Stimulated activated CD4-positive, alpha-beta T cell treated with anti-CD3 and anti-CD28 coated beads, TNF-alpha, amount 100 ng/mL, for 24 hours (primary cell): ENCODE results near the gene MUSTN1.

Experiments used
- DNase-seq, 3 experiments: peaks; one replicate each; pipeline ENCODE4 v3.0.0-alpha.2; 2020; ENCODE audit warnings: low read depth in 3 of 3

Gene MUSTN1

DNA sequence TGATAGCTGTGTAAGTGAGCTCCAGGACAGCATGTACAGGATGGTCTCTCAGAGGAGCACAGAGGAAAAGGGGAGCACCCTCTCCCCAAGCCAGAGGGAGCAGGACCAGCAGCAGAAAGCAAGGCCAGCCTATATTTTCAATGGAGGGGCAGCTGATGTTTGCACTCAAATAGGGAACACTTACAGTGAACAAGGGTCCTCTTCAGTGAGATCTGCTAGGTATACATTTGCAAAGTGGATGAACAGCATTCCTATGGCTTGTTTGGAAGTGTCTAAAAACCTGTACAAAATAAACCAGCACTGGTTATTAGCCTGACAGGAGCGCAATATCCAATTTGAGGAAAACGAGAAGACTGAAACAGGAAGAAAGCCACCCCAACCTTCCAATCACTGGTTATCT lies 17.6 kb upstream of the MUSTN1 start:
- DNase-seq: no peak

DNA sequence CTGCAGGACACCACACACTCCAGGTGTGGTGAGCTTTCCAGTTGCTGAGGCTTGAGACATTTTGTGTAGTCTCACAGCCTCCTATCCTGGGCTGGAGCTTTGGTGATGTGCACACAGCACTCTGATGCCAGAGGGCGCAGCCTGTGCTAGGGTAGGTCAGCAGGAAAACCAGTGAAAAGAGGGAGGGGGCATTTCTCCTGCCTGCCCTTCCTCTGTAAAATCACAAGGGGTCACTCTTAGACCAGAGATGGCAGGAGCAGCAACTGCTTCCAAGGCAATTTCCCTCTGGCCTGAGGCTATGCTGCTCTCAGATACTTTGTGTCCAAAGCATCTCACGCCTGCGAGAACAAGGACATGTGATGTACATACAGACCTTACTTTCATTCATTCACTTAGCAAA lies 16.5 kb upstream of the MUSTN1 start:
- DNase-seq: no peak

DNA sequence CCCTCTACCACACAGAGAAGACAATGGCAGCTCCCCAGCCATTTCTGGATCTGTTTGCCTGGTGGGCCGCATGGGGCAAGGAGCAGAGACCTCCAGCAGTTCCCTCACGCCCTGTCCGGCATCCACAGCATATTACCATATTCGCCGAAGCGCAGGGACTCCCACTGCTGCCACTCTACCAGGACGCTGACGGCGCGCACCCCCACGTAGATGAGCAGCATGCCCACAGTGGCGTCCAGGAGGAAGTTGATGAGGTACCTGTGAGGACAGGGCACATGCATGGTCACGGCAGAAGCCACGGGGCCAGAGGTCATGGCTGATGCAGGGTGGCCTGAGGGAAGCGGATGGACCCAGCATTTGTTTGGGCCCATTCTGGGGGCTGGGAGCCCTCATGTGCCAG lies 14.8 kb upstream of the MUSTN1 start:
- no peak for DNase-seq

DNA sequence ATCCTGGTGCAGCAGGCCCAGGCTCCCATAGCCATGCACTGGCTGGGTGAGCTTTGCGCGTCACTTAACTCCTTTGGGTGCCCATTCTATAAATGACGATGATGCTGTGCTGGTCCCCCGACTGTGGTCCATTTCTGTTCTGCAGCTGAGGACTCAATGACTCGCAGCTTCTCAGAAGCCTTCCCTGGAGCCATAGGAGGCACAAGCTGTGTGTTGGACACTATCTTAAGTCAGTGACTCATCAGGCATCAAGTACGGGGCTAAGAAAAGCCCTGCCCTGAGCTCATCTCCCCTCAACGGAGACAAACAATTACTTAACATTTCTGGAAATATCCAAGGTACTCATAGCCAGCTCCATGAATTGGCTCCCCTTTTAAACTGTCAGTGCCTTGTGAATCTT lies 13.8 kb upstream of the MUSTN1 start:
- no peak for DNase-seq

DNA sequence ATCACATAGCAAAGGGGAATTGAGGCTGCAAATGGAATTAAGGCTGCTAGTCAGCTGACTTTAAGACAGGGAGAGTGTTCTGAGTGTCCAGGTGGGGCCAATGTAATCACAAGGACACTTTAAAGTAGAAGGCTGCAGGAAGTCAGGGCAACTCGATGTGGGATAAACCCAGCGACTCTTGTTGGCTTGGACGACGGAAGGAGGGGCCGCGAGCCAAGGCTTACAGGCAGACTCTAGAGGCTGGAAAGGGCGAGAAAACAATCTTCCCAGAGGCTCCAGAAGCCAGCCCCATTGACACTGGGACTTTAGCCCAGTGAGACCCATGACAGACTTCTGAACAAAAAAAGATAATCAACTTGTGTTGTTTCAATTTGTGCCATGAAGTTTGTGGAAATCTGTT lies 12.9 kb upstream of the MUSTN1 start:
- DNase-seq: no peak

DNA sequence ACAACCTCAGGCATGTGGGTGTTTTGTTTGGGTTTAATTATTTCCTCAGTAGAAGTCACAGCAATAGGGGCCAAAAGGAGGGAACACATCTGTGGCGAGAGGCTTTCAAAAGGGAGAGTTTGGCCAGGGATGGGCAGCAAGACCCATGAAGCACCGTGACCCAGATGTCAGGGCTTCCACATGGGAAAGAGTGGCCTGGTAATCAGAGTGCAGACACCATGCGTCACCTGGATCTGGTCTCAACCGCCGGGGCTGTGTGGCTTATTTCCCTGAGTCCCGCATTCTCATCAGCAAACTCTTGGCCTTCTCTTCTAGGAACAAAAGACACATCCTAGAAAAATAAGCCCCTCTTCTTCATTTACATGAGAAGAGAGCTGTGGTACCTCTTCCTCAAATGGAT lies 12.4 kb upstream of the MUSTN1 start:
- DNase-seq: no peak

DNA sequence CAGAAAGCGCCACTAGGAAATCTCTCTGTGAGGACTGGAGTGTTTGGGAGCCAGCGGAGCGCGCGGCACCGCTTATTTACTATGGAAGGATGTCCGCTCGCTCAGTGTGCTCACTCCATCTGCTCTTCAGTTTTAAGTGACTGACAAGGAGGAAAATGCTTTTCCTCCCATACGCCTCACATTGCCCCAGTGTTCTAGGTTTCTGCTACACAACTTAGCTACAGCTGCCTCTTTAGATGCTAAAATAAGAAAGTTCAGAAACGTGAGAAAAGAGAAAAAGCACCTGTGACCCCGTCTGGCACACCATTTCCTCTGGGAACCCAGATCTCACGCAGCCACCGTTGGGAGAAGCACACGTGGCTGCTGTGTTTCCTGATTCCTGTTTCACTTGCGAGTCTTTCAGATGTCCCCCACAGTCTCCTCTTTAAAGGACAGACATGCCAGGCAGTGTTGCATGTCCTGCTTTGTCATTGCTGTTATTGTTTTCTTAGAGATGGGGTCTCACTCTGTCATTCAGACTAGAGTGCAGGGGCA lies 11.7 kb upstream of the MUSTN1 start:
- DNase-seq: no peak

DNA sequence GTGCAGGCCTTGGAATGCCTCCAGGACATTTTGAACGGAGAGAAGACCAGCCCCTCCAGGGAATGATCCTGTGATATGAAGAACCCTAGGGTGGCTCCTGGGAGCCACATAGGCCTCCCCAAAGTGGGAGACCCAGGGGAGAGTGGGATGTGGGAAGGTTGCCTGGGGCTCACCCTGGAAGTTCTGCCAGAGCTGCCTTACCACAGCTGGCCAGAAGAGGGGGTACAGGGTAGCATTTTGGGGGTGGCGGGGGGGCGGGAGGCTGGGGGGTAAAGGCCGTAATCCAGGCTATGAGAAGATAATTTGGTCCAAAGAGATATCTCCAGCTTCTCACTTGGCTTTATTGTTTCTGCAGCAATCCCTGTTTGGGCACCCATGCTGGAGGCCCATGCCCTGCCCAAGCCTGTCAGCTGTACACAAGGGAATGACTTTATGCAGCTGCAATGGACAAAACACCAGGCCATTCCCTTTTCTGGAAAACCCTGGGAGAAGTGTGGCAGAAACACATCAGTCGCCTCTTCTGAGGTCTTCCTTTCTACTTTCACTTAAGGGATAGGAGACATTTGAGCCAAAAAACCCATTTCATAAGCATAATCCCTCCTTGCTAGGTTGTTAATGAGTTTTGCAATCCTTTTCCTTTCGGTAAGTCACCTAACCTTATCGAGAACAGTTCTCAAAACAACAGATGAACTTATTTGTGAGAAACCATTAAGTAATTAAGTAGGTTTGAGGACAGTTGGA lies 11.0 kb upstream of the MUSTN1 start:
- peak in 1 of 3 experiments; percentile 15 for DNase-seq

DNA sequence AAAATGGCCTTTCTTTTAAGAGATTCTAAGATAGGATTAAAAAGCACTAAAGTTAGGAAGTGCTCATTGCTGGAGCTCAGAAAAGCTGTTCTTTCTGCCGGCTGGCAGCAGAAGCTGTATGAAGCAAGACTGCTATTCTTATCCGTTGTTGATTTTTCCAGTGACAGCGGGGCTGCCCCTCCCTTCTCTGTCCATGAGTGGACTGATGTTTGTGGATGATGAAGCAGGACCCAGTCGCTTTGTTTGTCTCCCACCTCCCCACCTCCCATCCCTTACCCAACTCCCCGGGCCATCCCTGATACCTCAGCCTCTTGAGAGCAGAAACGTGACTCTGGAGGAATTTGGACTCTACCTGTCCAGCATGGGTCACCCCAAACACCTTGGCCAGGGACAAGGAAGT lies 10.3 kb upstream of the MUSTN1 start:
- no peak for DNase-seq

DNA sequence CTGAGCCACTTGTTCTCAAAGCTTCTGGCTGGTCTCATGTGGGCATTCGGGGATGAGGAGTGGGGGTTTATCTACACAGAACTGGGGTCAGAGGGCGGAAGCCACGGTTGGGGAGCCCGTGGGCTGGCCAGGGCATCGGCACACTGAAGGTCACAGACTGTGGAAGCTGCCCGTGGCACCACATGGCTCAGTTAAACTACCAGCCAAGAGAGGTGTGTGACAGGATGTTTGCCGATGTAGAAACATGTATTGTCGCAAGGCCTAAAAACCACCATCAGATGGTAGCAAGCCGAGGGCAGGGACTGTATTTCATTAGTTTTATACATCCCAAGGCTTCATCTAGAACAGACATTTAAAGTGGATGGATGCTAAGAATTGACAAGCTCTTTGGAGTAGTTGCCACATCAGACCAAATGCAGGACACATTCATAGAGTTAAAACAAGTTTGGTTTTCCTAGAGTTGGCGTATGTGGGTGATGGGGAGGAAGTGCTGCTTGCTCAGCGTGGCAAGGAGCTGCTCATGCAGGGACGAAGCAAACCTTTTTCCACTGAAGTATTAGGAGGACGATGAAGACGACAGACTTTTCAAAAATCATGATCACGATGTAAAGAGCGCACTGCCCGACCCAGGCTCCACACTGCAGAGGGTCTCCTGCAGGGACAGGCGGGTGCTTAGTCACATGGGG lies 9.6 kb upstream of the MUSTN1 start:
- DNase-seq: no peak

DNA sequence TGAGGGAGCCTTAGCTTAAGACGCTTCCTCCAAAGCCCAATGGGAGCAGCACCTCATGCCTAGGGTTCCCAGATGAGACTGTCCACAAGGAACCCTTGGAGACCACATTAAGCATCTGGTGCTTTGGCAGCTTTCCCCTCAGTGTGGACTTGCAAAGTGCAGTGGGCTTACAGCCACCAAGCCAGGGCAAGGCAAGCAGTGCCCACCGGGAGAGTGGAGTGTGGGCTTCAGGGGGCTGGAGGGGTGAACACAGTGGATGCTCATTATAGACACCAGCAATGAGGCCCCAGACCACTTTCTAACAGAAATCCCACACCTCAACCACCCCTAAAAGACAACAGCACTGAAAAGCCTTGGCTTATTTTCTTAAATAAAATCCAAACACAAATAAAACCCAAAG lies 9.1 kb upstream of the MUSTN1 start:
- no peak for DNase-seq

DNA sequence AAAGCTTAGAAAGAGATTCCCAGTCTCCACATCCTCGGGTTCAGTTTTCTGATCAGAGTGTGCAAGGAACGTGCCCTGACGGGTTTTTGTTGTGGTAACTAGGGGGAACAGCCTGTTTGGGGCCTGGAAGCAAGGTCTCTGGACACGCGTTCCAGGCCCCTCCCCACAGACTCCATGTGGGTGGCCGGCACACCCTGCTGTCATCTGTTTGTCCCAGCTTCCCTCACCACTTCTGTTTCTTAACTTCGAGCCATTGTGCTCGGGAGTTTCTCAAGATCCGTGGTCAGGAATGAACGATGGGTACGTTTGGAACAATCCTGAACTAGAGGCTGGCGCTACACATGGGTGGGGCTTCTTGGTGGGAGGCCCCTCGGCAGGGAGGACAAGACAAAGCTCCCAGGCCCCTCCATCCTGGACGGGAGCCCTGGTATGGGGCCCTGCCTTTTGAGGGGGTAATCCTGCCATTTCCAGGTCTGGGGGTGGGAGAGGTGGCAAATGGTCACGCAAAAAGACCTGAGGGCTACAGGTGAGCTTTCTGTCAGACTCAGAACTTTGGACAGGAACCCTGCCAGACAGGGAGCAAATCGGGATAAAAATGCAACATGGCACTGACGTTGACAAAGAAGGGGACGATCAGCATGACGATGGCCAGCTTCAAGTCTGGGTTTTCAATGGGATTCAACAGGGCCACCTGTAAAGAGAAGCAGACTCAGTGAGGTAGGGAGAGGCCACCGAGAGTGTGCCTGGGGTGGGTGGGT lies 8.5 kb upstream of the MUSTN1 start:
- DNase-seq: no peak

DNA sequence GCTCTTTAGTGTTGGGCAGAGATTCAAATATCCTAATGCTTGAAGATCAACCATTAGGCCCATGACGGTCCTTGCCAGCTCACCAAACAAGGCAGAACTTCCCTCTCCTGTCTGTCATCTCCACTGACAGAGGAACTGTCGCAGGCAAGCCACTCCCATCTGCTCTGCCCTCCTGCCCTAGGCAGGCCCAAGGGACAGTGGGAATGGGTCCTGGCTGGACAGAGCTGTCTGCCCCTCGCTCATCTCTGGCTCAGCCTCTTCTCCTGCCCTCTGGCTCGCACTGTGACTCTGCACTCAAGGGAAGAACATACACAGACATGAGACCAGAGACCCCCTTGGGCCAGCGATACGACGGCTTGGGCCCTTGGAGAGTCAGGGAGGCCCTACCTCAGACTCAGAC lies 7.6 kb upstream of the MUSTN1 start:
- no peak for DNase-seq

DNA sequence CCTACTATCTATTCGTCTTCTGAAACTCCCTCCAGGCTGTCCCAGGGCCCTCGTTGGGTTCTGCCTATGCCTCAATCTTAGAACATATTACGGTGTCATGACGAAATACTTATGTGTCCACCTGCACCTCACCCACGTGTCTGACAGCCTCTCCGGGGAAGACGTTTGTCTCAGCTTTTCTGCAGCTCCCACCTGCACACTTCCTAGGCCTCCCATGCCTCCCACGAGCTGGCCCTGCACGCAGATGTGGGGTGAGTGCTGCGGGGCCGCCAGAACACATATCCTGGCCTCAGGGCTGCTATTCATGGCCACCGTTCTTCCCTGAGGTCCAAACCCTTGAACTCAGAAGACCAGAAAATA lies 7.1 kb upstream of the MUSTN1 start:
- DNase-seq: no peak

DNA sequence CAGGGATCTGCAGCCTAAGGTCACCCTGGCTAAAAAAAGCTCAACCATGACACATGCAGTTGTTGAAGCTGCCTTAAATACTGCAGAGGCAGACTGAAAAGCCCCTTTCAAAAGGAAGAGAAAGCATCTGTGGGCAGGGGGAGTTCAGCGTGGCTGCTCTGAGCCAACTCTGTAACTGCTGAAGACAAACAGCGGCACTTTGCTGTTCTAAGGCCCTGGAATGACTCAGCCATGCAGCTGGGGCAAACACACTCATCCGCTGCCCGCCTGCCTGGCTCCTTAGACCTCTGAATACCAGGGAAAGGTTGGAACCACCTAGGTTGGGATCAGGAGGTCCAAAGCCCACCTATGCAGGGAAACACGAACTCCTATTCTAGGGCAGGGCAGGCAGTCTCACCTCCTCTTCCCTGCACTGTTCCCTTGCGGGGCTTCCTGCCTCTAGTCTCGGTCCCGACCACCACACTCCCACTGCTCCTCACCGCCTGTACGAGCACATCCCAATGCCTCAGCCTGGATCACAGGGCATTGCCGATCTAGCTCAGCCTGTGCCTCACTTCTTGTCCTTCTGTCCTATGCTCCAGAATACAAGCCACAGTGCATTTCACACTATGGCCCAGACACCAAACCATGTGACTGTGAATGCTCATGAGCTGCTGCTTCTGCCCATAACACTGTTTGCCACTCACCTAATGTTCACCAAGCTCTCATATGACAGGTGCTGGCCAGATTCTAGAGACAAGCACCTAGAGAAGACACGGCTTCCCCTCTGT lies 6.6 kb upstream of the MUSTN1 start:
- DNase-seq: no peak

DNA sequence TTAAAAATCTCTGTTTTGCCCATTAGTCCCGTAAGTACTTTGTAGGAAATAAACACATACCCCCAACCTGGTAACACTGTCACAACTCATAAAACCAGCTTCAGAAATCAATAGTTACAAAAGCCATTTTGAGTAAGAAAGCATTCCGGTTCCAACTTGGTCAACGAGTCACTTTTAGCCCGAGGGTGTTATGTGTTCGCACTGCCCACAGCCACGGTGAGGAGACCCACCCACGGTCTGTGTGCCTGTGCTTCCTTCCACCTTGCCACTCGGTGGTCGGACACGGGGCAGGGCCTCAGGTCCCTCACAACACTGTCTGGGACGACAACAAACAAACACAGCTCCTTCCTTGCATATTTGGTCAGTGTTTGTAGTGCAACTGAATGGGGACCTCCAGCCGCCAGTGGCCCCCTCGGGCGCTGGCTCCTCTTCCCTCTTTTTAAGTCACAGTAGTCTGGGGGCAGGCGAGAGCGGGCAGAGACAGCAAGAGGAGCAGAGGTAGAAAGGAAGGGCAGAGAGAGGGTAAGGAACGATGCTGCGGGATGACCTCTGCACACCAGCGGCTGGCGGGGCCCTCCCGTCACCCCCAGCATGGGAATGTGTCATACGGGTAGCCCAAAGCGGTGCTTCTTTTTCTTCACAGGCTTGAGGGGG lies 5.2 kb upstream of the MUSTN1 start:
- no peak for DNase-seq

DNA sequence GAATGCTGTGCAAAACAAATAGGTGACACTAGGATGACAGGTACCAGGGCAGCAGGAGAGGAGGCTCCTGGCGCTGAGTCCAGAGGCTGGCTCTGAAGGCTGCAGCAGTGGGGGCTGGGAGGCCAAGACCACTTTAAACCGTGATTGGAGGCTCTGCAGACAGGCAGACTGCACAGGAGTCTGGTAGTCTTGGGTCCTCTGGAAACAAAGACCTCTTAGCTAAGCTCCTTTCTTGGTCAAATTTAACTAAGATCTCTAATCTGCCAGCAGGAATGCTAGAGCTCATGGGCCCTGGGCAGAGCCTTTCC lies 4.4 kb upstream of the MUSTN1 start:
- no peak for DNase-seq

DNA sequence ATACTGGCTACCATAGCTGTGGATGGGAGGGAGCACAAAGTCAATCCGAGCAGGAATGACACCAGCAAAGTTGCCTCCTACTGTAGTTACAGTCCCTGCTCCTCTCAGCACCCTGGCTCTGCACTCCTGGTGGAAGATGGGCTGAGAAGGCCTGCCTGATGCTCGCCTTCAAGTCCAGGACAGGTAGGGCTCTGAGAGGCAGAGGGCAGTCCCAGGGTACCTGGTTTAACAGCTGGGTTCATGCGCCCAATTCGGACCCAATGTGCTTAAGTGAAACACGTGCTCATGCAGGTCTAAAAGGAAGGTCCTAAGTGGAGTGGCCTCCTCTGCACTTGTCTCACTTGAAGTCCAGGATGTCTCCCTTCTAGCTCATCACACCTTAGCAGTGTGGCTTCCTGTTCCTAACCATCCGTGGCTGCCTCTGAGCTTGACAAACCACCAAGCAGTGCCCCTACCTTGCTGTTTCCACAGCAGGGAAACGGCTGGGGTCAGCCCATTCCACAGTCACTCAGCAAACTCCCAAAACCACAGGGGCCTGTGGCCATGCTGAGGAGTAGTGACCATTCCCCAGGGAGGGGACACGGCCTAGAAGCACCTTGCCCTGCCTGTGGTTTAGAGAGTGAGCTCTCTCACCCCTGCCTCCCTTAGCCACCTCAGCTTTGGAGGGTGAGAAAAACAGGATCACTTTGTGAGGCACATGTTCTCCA lies 3.9 kb upstream of the MUSTN1 start:
- DNase-seq: no peak

DNA sequence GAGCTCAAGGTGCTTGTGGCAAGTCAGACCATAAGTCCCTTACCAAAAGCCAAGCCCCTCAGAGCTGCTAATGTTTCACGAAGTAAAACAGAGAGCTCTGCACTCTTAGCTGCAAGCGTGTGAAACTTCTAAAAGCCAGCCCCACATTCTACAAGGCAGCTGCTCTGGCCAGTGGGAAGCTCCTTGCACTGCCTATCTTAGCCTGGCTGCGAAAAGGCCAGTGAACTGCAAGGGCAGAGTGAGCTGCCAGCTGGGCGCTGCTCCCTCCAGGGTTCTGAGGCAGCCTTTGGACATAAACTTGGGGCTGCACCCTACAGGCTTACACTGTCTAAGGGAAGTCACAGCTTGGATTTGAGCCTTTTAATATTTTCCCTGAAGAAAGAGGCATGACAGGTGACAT lies 2.2 kb upstream of the MUSTN1 start:
- DNase-seq: no peak

DNA sequence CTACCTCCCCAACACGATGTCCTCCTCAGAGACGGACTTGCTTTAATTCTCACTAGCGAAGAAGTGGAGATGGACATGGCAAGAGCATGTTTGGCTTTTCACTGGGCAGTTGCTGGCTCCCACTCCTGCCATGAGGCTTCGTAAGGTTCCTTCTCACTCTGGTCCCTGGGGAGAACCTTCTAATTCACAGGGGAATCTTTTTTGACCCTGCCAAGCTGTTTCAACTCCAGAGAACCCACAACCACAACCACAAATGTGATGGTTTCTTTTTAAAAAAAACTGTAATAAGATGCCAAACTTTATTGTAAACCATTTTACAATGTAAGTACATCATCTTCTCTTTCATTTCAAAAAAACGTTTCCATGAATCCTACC lies 1.6 kb upstream of the MUSTN1 start:
- DNase-seq: no peak
